H1 (cell line): Measurements from ENCODE around the gene EPYC. TPM values are rescaled to one million over a fixed set of nuclear protein-coding genes. Genes with fewer than 3 reads are reported as not detected.

Experiments used
- CTCF ChIA-PET: fragments of 300-600 bp; sonication (Branson Sonifier 250); formaldehyde crosslinking; loops from one replicate; lab custom pipeline; 2021; ENCODE audit not compliant: partially characterized antibody; lab: Charles Lee
- POLR2A ChIA-PET: fragments of 300-600 bp; sonication (Branson Sonifier 250); formaldehyde crosslinking; loops from one replicate; lab custom pipeline; 2021; ENCODE audit warnings: inconsistent platforms; ENCODE audit not compliant: partially characterized antibody; lab: Charles Lee
- DNase-seq, 2 experiments: peaks; one replicate each; pipeline versions ENCODE4 v3.0.0 to v3.0.0-alpha.2; 2010 to 2022; ENCODE audit warnings: low spot score in 2 of 2, low read depth in 1 of 2, mixed read lengths in 1 of 2
- FAIRE-seq: peaks from 2 replicates; lab custom pipeline; 2011; peaks lifted over from hg19 to GRCh38; lab: Jason Lieb, UNC
- H2AFZ ChIP-seq: 2 replicates; pipeline ENCODE4 v1.8.1; 2012; ENCODE audit warnings: low read length, inconsistent platforms
- H2AK5ac ChIP-seq: 2 replicates; pipeline ENCODE4 v1.6.1; 2013; ENCODE audit warnings: low read depth, low read length
- H2BK120ac ChIP-seq: replicated peaks from 2 replicates; pipeline ENCODE3; 2013; ENCODE audit warnings: low read depth, low read length, inconsistent platforms
- H2BK12ac ChIP-seq: 2 replicates; pipeline ENCODE4 v1.6.1; 2013; ENCODE audit warnings: low read depth, low read length
- H2BK15ac ChIP-seq: 2 replicates; pipeline ENCODE4 v1.6.1; 2013; ENCODE audit warnings: low read length
- H2BK20ac ChIP-seq: 2 replicates; pipeline ENCODE4 v1.6.1; 2013; ENCODE audit warnings: low read length
- H2BK5ac ChIP-seq: 2 replicates; pipeline ENCODE4 v1.6.1; 2013; ENCODE audit warnings: low read depth, low read length
- H3K14ac ChIP-seq: 2 replicates; pipeline ENCODE4 v1.6.1; 2013; ENCODE audit warnings: inconsistent platforms; ENCODE audit not compliant: insufficient read length
- H3K18ac ChIP-seq: 2 replicates; pipeline ENCODE4 v1.6.1; 2013; ENCODE audit warnings: low read length; ENCODE audit errors: extremely low read depth
- H3K23ac ChIP-seq: 2 replicates; pipeline ENCODE4 v1.6.1; 2013; ENCODE audit warnings: inconsistent platforms; ENCODE audit not compliant: insufficient read length
- H3K23me2 ChIP-seq: 2 replicates; pipeline ENCODE4 v1.6.1; 2013; ENCODE audit warnings: low read depth, low read length
- H3K27ac ChIP-seq: 2 replicates; pipeline ENCODE4 v1.6.1; 2011; ENCODE audit warnings: low read depth, low read length, inconsistent platforms
- H3K27me3 ChIP-seq, 4 experiments: replicated peaks in 1 of 4; 1 replicate in 1 of 4; 2 replicates in 3 of 4; pipeline versions ENCODE4 v1.6.1 to v1.8.1; 2011 to 2013; ENCODE audit warnings: low read length in 3 of 4, mild to moderate bottlenecking in 3 of 4, inconsistent platforms in 2 of 4, mixed read lengths in 2 of 4, moderate library complexity in 1 of 4; ENCODE audit not compliant: control insufficient read depth in 3 of 4, insufficient read depth in 3 of 4; ENCODE audit errors: extremely low read depth in 1 of 4
- H3K36me3 ChIP-seq, 4 experiments: 2 replicates each; pipeline versions ENCODE4 v1.6.1 to v1.8.1; 2011 to 2013; ENCODE audit warnings: mild to moderate bottlenecking in 4 of 4, low read length in 3 of 4, moderate library complexity in 2 of 4, control low read depth in 1 of 4, inconsistent platforms in 1 of 4; ENCODE audit not compliant: insufficient read depth in 4 of 4, control insufficient read depth in 2 of 4
- H3K4ac ChIP-seq: replicated peaks from 2 replicates; pipeline ENCODE3; 2013; ENCODE audit warnings: low read length, low read depth, mixed read lengths, inconsistent platforms; ENCODE audit not compliant: insufficient read length
- H3K4me1 ChIP-seq, 4 experiments: replicated peaks in 1 of 4; 1 replicate in 1 of 4; 2 replicates in 3 of 4; pipeline versions ENCODE4 v1.6.1 to v1.8.1; 2011 to 2013; ENCODE audit warnings: low read length in 3 of 4, inconsistent platforms in 2 of 4, mixed read lengths in 1 of 4; ENCODE audit not compliant: insufficient read depth in 4 of 4, control insufficient read depth in 3 of 4
- H3K4me2 ChIP-seq, 2 experiments: 2 replicates each; pipeline versions ENCODE4 v1.6.1 to v1.8.1; 2011 to 2013; ENCODE audit warnings: low read depth in 2 of 2, low read length in 2 of 2, control low read depth in 1 of 2, inconsistent platforms in 1 of 2, mild to moderate bottlenecking in 1 of 2; ENCODE audit not compliant: insufficient read depth in 1 of 2
- H3K4me3 ChIP-seq, 4 experiments: fragments of 200-600, 300-600 bp in 1 of 4; sonication (generic), shearing (Covaris generic), sonication (Bioruptor Twin) in 1 of 4; 2 replicates each; pipeline versions ENCODE4 v1.5.1 to v1.8.1; 2011 to 2016; ENCODE audit warnings: low read length in 4 of 4, low read depth in 3 of 4, control low read depth in 2 of 4, inconsistent platforms in 2 of 4, mild to moderate bottlenecking in 2 of 4, mixed read lengths in 1 of 4, moderate library complexity in 1 of 4; ENCODE audit not compliant: insufficient read depth in 2 of 4; ENCODE audit errors: extremely low read depth in 1 of 4
- H3K56ac ChIP-seq: replicated peaks from 2 replicates; pipeline ENCODE3; 2013; ENCODE audit warnings: low read depth, mild to moderate bottlenecking, mixed read lengths, low read length, inconsistent platforms; ENCODE audit not compliant: insufficient read length
- H3K79me1 ChIP-seq: 2 replicates; pipeline ENCODE4 v1.6.1; 2013; ENCODE audit warnings: low read depth, low read length, control low read depth
- H3K79me2 ChIP-seq, 2 experiments: 2 replicates each; pipeline versions ENCODE4 v1.6.1 to v1.8.1; 2012 to 2013; ENCODE audit warnings: low read length in 2 of 2, mild to moderate bottlenecking in 2 of 2, inconsistent platforms in 1 of 2; ENCODE audit not compliant: insufficient read depth in 2 of 2, control insufficient read depth in 1 of 2
- H3K9ac ChIP-seq, 4 experiments: replicated peaks in 1 of 4; 1 replicate in 1 of 4; 2 replicates in 3 of 4; pipeline versions ENCODE4 v1.6.1 to v1.8.1; 2011 to 2013; ENCODE audit warnings: low read depth in 3 of 4, low read length in 3 of 4, control low read depth in 2 of 4, mild to moderate bottlenecking in 2 of 4, moderate library complexity in 2 of 4, inconsistent platforms in 1 of 4; ENCODE audit errors: extremely low read depth in 1 of 4
- H3K9me3 ChIP-seq, 2 experiments: 2 replicates each; pipeline versions ENCODE4 v1.6.1 to v1.8.1; 2012 to 2013; ENCODE audit warnings: mild to moderate bottlenecking in 2 of 2, moderate library complexity in 2 of 2, control low read depth in 1 of 2, inconsistent platforms in 1 of 2, low read depth in 1 of 2, low read length in 1 of 2, mixed read lengths in 1 of 2; ENCODE audit not compliant: insufficient read depth in 2 of 2
- H4K20me1 ChIP-seq, 2 experiments: replicated peaks in 1 of 2; 2 replicates each; pipeline versions ENCODE3 to v1.8.1; 2011 to 2013; ENCODE audit warnings: inconsistent platforms in 2 of 2, low read length in 2 of 2, mild to moderate bottlenecking in 1 of 2; ENCODE audit not compliant: insufficient read depth in 2 of 2, control insufficient read depth in 1 of 2
- H4K5ac ChIP-seq: 2 replicates; pipeline ENCODE4 v1.6.1; 2013; ENCODE audit warnings: low read length, low read depth, mixed read lengths, inconsistent platforms; ENCODE audit not compliant: insufficient read length
- H4K8ac ChIP-seq: 2 replicates; pipeline ENCODE4 v1.8.0; 2013; ENCODE audit warnings: mild to moderate bottlenecking, moderate library complexity, low read length, inconsistent platforms; ENCODE audit not compliant: insufficient read depth; ENCODE audit errors: extremely low read depth
- H4K91ac ChIP-seq: replicated peaks from 2 replicates; pipeline ENCODE3; 2013; ENCODE audit warnings: low read length, mixed read lengths, inconsistent platforms; ENCODE audit not compliant: insufficient read length
- CTCF ChIP-seq, 3 experiments: IDR thresholded peaks; 1 replicate in 2 of 3; 2 replicates in 1 of 3; pipeline versions ENCODE4 v1.5.1 to v1.6.1; 2011; ENCODE audit warnings: low read length in 3 of 3, mild to moderate bottlenecking in 3 of 3, inconsistent platforms in 2 of 3, low read depth in 1 of 3, moderate library complexity in 1 of 3; ENCODE audit not compliant: insufficient read depth in 1 of 3; ENCODE audit errors: control extremely low read depth in 1 of 3
- EZH2 ChIP-seq: fragments of 200-600 bp; sonication (generic); IDR thresholded peaks from 2 replicates; pipeline ENCODE4 v1.7.1; 2012; ENCODE audit warnings: low read depth, mild to moderate bottlenecking, moderate library complexity, low read length, inconsistent platforms; ENCODE audit not compliant: severe bottlenecking
- GABPA ChIP-seq: IDR thresholded peaks from 2 replicates; pipeline ENCODE4 v1.6.1; 2011; ENCODE audit warnings: mild to moderate bottlenecking, low read length, moderate library complexity, borderline replicate concordance; ENCODE audit not compliant: insufficient read depth
- POLR2A ChIP-seq, 2 experiments: IDR thresholded peaks; 1 replicate in 1 of 2; 2 replicates in 1 of 2; pipeline ENCODE4 v1.6.1; 2011; ENCODE audit warnings: low read depth in 2 of 2, low read length in 2 of 2, mild to moderate bottlenecking in 2 of 2; ENCODE audit errors: control extremely low read depth in 1 of 2
- SIX5 ChIP-seq: IDR thresholded peaks from 2 replicates; pipeline ENCODE4 v1.6.1; 2011; ENCODE audit warnings: mild to moderate bottlenecking, low read depth, low read length
- SP1 ChIP-seq: IDR thresholded peaks from 2 replicates; pipeline ENCODE4 v1.6.1; 2011; ENCODE audit warnings: low read depth, low read length
- WGBS, 2 experiments: shearing (Covaris generic) in 1 of 2; methylation state at CpG; one replicate each; pipeline versions ENCODE4 v1.1.6 to v1.1.7; 2013 to 2015; ENCODE audit warnings: low lambda C conversion rate in 2 of 2, mixed read lengths in 2 of 2, inconsistent platforms in 1 of 2, low coverage in 1 of 2, missing lambda C conversion rate in 1 of 2; ENCODE audit not compliant: insufficient replicate concordance in 2 of 2, insufficient coverage in 1 of 2, insufficient read length in 1 of 2; ENCODE audit errors: extremely low coverage in 1 of 2, missing lambda C conversion rate in 1 of 2; 5-methylcytosine and 5-hydroxymethylcytosine counted together
- polyA plus RNA-seq, 7 experiments: library from polyadenylated mRNA; depleted of rRNA in 3 of 7; stranded (reverse) in 5 of 7; unstranded in 2 of 7; fragments of >200 nt in 5 of 7; fragments of 200-250 nt in 2 of 7; gene quantifications; 1 replicate in 5 of 7; 2 replicates in 1 of 7; 4 replicates in 1 of 7; pipeline versions ENCODE4 v1.2.1 to v1.2.3, GENCODE V29; 2011 to 2013; ENCODE audit warnings: missing spikeins in 2 of 7, mixed read lengths in 2 of 7
- total RNA-seq: library from RNA; stranded (reverse); fragmentation: NEBNext Ultra II Directional; extraction: Animal tissue kit (Norgen Biotek cat#: 25700); gene quantifications from 2 replicates; pipeline ENCODE4 v1.2.1, GENCODE V29; 2021

Gene EPYC
- total and polyA plus RNA-seq, 2 of the 8 experiments (the other 6 are each of a cell fraction or from before 2014, with no cell fraction given) = not detected

GRCh38 chr12:90939382-90939781, 65.4 kb downstream of the EPYC start:
- H2AK5ac ChIP-seq = no peak overlapping the region
- H4K8ac ChIP-seq = no peak overlapping the region
- H3K14ac ChIP-seq = no peak overlapping the region
- no peak overlapping the region for H3K4ac ChIP-seq
- 100% methylated on average over 1 of the region's 1 CpG; no CpG with 5 or more reads in 1 of the 2 experiments for WGBS, 2 experiments
- POLR2A ChIA-PET = interaction anchor here (0.7 kb wide), 1 partner anchor 1226 kb away, joined by 4 read pairs; no protein-coding TSS in a partner anchor
- H3K4me2 ChIP-seq = no peak overlapping the region
- H2BK120ac ChIP-seq = no peak overlapping the region
- H3K23me2 ChIP-seq = no peaks in the 10 kb centered on the region
- no peak overlapping the region for H3K9ac ChIP-seq
- H4K91ac ChIP-seq = no peak overlapping the region
- DNase-seq (no peak), FAIRE-seq (no peak)
- TF ChIP-seq EZH2 (no peak), GABPA (no peak), SIX5 (no peak), SP1 (no peak), POLR2A (IDR thresholded peaks at IDR 0.05; ENCODE audit: control extremely low read depth in 1 of 2, low read depth in 2 of 2, low read length in 2 of 2) (no peak), CTCF (IDR thresholded peaks at IDR 0.05; ENCODE audit: control extremely low read depth in 1 of 3, insufficient read depth in 1 of 3, low read depth in 1 of 3, low read length in 3 of 3) (no peak)
- H3K18ac ChIP-seq = no peak overlapping the region
- H4K5ac ChIP-seq = no peak overlapping the region
- no peak overlapping the region for H3K56ac ChIP-seq
- no peak overlapping the region for H2BK12ac ChIP-seq
- H3K4me3 ChIP-seq = no peak overlapping the region
- no peaks in the 10 kb centered on the region for H3K79me1 ChIP-seq
- H2BK15ac ChIP-seq = no peak overlapping the region
- no peak overlapping the region for H3K23ac ChIP-seq
- no peaks in the 10 kb centered on the region for H3K9me3 ChIP-seq
- H3K79me2 ChIP-seq = no peaks in the 10 kb centered on the region
- H3K4me1 ChIP-seq = no peaks in the 10 kb centered on the region
- no peak overlapping the region for H2AFZ ChIP-seq
- no peak overlapping the region for H3K27ac ChIP-seq
- H3K36me3 ChIP-seq = no peaks in the 10 kb centered on the region
- H2BK5ac ChIP-seq = no peak overlapping the region
- H2BK20ac ChIP-seq = no peak overlapping the region
- no peaks in the 10 kb centered on the region for H3K27me3 ChIP-seq
- CTCF ChIA-PET = interaction anchor here (0.7 to 1.1 kb wide), 3 partner anchors 14 to 1395 kb away, joined by 3 to 4 read pairs (median 3); no protein-coding TSS in a partner anchor
- H4K20me1 ChIP-seq = no peaks in the 10 kb centered on the region
